K562 (cell line): ENCODE measurements around the gene ADAM15. TPM values are rescaled to one million over a fixed set of nuclear protein-coding genes. Genes with fewer than 3 reads are reported as not detected.

Experiments
- CLOCK ChIP-seq: fragments of 250-450 bp; sonication (Bioruptor Pico); IDR thresholded peaks from 2 replicates; pipeline ENCODE4 v1.4.0; 2020; ENCODE audit warnings: mild to moderate bottlenecking, moderate library complexity, borderline replicate concordance
- ETV5 ChIP-seq: sonication (generic); formaldehyde crosslinking; IDR thresholded peaks from 2 replicates; pipeline ENCODE4 v1.4.0; 2020; ENCODE audit warnings: low read depth, mild to moderate bottlenecking, missing genetic modification reagents
- HCFC1 ChIP-seq: IDR thresholded peaks from 2 replicates; pipeline ENCODE4 v1.6.1; 2012; ENCODE audit warnings: low read depth, low read length, improper control_type of control experiment
- HSF4 ChIP-seq: fragments of 250-450 bp; sonication (Bioruptor Pico); IDR thresholded peaks from 2 replicates; pipeline ENCODE4 v2.1.2; 2022; ENCODE audit warnings: mild to moderate bottlenecking, moderate library complexity, borderline replicate concordance
- KDM2B ChIP-seq: fragments of 250-450 bp; sonication (Bioruptor Pico); IDR thresholded peaks from 2 replicates; pipeline ENCODE4 v1.8.0; 2021; ENCODE audit warnings: mild to moderate bottlenecking, moderate library complexity
- MAX ChIP-seq: sonication (generic); formaldehyde crosslinking; IDR thresholded peaks from 2 replicates; pipeline ENCODE4 v1.9.0; 2022; ENCODE audit warnings: mild to moderate bottlenecking, missing genetic modification reagents
- NKRF ChIP-seq: fragments of 450-650 bp; IDR thresholded peaks from 2 replicates; pipeline ENCODE4 v1.6.1; 2016; ENCODE audit warnings: borderline replicate concordance
- PBX2 ChIP-seq, 2 experiments: IDR thresholded peaks in 1 of 2; conservative IDR thresholded peaks in 1 of 2; 2 replicates each; pipeline ENCODE4 v1.6.1; 2016; ENCODE audit warnings: low read depth in 2 of 2, mild to moderate bottlenecking in 1 of 2, missing compliant biosample characterization in 1 of 2, missing genetic modification characterization in 1 of 2, moderate library complexity in 1 of 2
- PHF21A ChIP-seq: fragments of 450-650 bp; IDR thresholded peaks from 2 replicates; pipeline ENCODE4 v1.6.1; 2017; ENCODE audit warnings: low read depth, borderline replicate concordance
- PRPF4 ChIP-seq: fragments of 200-400 bp; formaldehyde crosslinking; IDR thresholded peaks from one replicate; pipeline ENCODE4 v1.6.1; 2017; ENCODE audit warnings: low read length, low read depth, mild to moderate bottlenecking; ENCODE audit not compliant: insufficient read depth, poor library complexity, severe bottlenecking
- SIN3A ChIP-seq, 2 experiments: fragments of 150-350 bp in 1 of 2; IDR thresholded peaks; 2 replicates each; pipeline ENCODE4 v1.6.1; 2011 to 2016; ENCODE audit warnings: borderline replicate concordance in 2 of 2, low read depth in 2 of 2, low read length in 2 of 2, mild to moderate bottlenecking in 2 of 2, moderate library complexity in 2 of 2; ENCODE audit not compliant: control insufficient read depth in 1 of 2
- SRSF9 ChIP-seq: fragments of 200-400 bp; formaldehyde crosslinking; IDR thresholded peaks from 2 replicates; pipeline ENCODE4 v1.6.1; 2017; ENCODE audit warnings: low read depth, low read length, borderline replicate concordance
- TFAP4 ChIP-seq: sonication (generic); formaldehyde crosslinking; IDR thresholded peaks from 2 replicates; pipeline ENCODE4 v1.8.0; 2022; ENCODE audit warnings: missing genetic modification reagents, mild to moderate bottlenecking, moderate library complexity, borderline replicate concordance
- TRIM28 ChIP-seq: fragments of 450-650 bp; IDR thresholded peaks from 2 replicates; pipeline ENCODE4 v1.6.1; 2017
- U2AF1 ChIP-seq: fragments of 200-400 bp; formaldehyde crosslinking; optimal IDR thresholded peaks from 2 replicates; pipeline ENCODE3; 2017; ENCODE audit warnings: mild to moderate bottlenecking, low read depth, low read length, moderate library complexity
- ZBTB7A ChIP-seq: IDR thresholded peaks from 2 replicates; pipeline ENCODE4 v1.6.1; 2011; ENCODE audit warnings: low read depth, mild to moderate bottlenecking, low read length, moderate library complexity, borderline replicate concordance; ENCODE audit not compliant: control insufficient read depth
- ZNF444 ChIP-seq: fragments of 250-450 bp; sonication (Bioruptor Pico); IDR thresholded peaks from 2 replicates; pipeline ENCODE4 v1.4.0; 2020; ENCODE audit warnings: mild to moderate bottlenecking, moderate library complexity
- polyA plus RNA-seq, 8 experiments: library from polyadenylated mRNA; depleted of rRNA in 4 of 8; stranded (reverse) in 5 of 8; unstranded in 3 of 8; fragments of >200 nt; fragmentation: Nextera tagmentation in 2 of 8; fragmentation: Illumina TruSeq in 1 of 8; extraction: Ambion mirVana in 2 of 8; extraction: Trizol in 1 of 8; gene quantifications; 2 replicates each; pipeline versions ENCODE4 v1.2.1 to v1.2.3, GENCODE V29; 2011 to 2014; ENCODE audit warnings: inconsistent platforms in 1 of 8, missing spikeins in 1 of 8
- total RNA-seq, 7 experiments: library from RNA; depleted of rRNA in 6 of 7; stranded (reverse); fragments of >200 nt in 6 of 7; fragmentation: Illumina TruSeq in 2 of 7; extraction: Trizol in 2 of 7; gene quantifications; 2 replicates each; pipeline versions ENCODE4 v1.2.1 to v1.2.3, GENCODE V29; 2011 to 2021; ENCODE audit warnings: low replicate concordance in 1 of 7

ADAM15 gene
- total and polyA plus RNA-seq, 9 of the 15 experiments (the other 6 are each of a cell fraction or from before 2014, with no cell fraction given), result 0.69 to 72.3 (median 32.8) TPM

- TF ChIP-seq MAX (peak; percentile 90), PHF21A (no peak), KDM2B (CRISPR knock-in tag) (peak; percentile 38; the same call in 1 of the 2 replicates), U2AF1 (no peak), TFAP4 (CRISPR knock-in tag) (peak; percentile 78), ETV5 (peak; percentile 71), CLOCK (CRISPR knock-in tag) (no peak), PRPF4 (no peak), PBX2 (CRISPR knock-in tag; IDR thresholded peaks at IDR 0.05; ENCODE audit: low read depth) (no peak), PBX2 (tag; conservative IDR thresholded peaks at IDR 0.05; ENCODE audit: low read depth) (no peak), ZNF444 (no peak), NKRF (peak; percentile 76; the same call in 1 of the 2 replicates), HSF4 (CRISPR knock-in tag) (no peak), SIN3A (IDR thresholded peaks at IDR 0.05; ENCODE audit: borderline replicate concordance in 2 of 2, control insufficient read depth in 1 of 2, low read depth in 2 of 2, low read length in 2 of 2) (peak in 1 of 2 experiments; percentile 63; a peak in 1 of 4 replicates), ZBTB7A (peak; percentile 70; the same call in 1 of the 2 replicates), SRSF9 (no peak), TRIM28 (no peak), HCFC1 (peak; percentile 52; the same call in 1 of the 2 replicates)
These were observed at the start of gene ADAM15 (continued) for GRCh38 chr1:155050560-155051341.
